Testis (tissue), 2 donors: Measurements from ENCODE around the gene WFDC10A.

Experiments used
- CTCF ChIP-seq, 3 experiments: fragments of 450-650 bp in 2 of 3; fragments of 200-600 bp in 1 of 3; sonication (generic) in 1 of 3; IDR thresholded peaks; one replicate each; pipeline ENCODE4 v1.5.1; 2016 to 2019; ENCODE audit warnings: antibody characterized with exemption in 3 of 3, mild to moderate bottlenecking in 2 of 3, moderate library complexity in 1 of 3
- POLR2A ChIP-seq: fragments of 450-650 bp; IDR thresholded peaks from one replicate; pipeline ENCODE4 v1.6.1; 2017; ENCODE audit warnings: antibody characterized with exemption, mild to moderate bottlenecking, moderate library complexity

GRCh38 chr20:45607810-45608209 lies 21.7 kb upstream of the WFDC10A start:
- no peak for TF ChIP-seq CTCF (IDR thresholded peaks at IDR 0.05)
- TF ChIP-seq POLR2A, result no peak
